A673 (cell line): ENCODE measurements around the gene PDGFA. TPM values are rescaled to one million over a fixed set of nuclear protein-coding genes. Genes with fewer than 3 reads are reported as not detected.

ENCODE experiments used
- BruUV-seq: library from RNA; stranded (reverse); fragments of 400-500 nt; replicated peaks from 2 replicates; lab custom pipeline; 2021; lab: Mats Ljungman, UMichigan
- CTCF ChIA-PET: fragments of 300-600 bp; sonication (Branson Sonifier 250); formaldehyde crosslinking; loops from one replicate; lab custom pipeline; 2022; ENCODE audit warnings: antibody characterized with exemption; lab: Charles Lee
- POLR2A ChIA-PET: fragments of 300-600 bp; sonication (Branson Sonifier 250); formaldehyde crosslinking; loops from one replicate; lab custom pipeline; 2022; ENCODE audit warnings: antibody characterized with exemption; ENCODE audit not compliant: low non-redundant PET; lab: Charles Lee
- DNase-seq: peaks from one replicate; pipeline ENCODE4 v3.0.0-alpha.2; 2015; ENCODE audit warnings: low spot score
- H3K27ac ChIP-seq: fragments of 200-600 bp; sonication (generic); 2 replicates; pipeline ENCODE4 v1.5.1; 2016; ENCODE audit warnings: mixed run types, low read depth, mild to moderate bottlenecking, mixed read lengths, antibody characterized with exemption, low read length; ENCODE audit not compliant: poor library complexity, severe bottlenecking
- H3K27me3 ChIP-seq: fragments of 200-600 bp; sonication (generic); replicated peaks from 2 replicates; pipeline ENCODE4 v1.6.1; 2017; ENCODE audit warnings: mixed run types, low read depth, mild to moderate bottlenecking, mixed read lengths, antibody characterized with exemption, low read length; ENCODE audit not compliant: insufficient read depth, poor library complexity
- H3K36me3 ChIP-seq: fragments of 200-600 bp; sonication (generic); 2 replicates; pipeline ENCODE4 v1.6.1; 2016; ENCODE audit warnings: mixed run types, mild to moderate bottlenecking, mixed read lengths, antibody characterized with exemption, low read length; ENCODE audit not compliant: insufficient read depth, poor library complexity, severe bottlenecking
- H3K4me1 ChIP-seq: fragments of 200-600 bp; sonication (generic); 2 replicates; pipeline ENCODE4 v1.6.1; 2017; ENCODE audit warnings: mixed run types, mild to moderate bottlenecking, mixed read lengths, antibody characterized with exemption, low read length; ENCODE audit not compliant: insufficient read depth, poor library complexity, severe bottlenecking
- H3K4me3 ChIP-seq: fragments of 200-600 bp; sonication (generic); 2 replicates; pipeline ENCODE4 v1.5.1; 2016; ENCODE audit warnings: low read depth, mixed run types, mild to moderate bottlenecking, mixed read lengths, low read length; ENCODE audit not compliant: poor library complexity, severe bottlenecking
- H3K9me3 ChIP-seq: fragments of 200-600 bp; sonication (generic); 2 replicates; pipeline ENCODE4 v1.6.1; 2016; ENCODE audit warnings: mixed run types, low read depth, mild to moderate bottlenecking, mixed read lengths, antibody characterized with exemption, low read length; ENCODE audit not compliant: poor library complexity, severe bottlenecking
- EZH2 ChIP-seq: fragments of 200-600 bp; sonication (generic); IDR thresholded peaks from 2 replicates; pipeline ENCODE4 v1.6.1; 2017; ENCODE audit warnings: borderline replicate concordance, low read depth, mild to moderate bottlenecking, mixed read lengths, antibody characterized with exemption, low read length; ENCODE audit not compliant: poor library complexity, severe bottlenecking
- intact Hi-C: fragments of 100-400 bp; cut with micrococcal nuclease; formaldehyde crosslinking; loops from one replicate; pipeline ENCODE4 v1.10.0; 2022; ENCODE audit not compliant: unreplicated experiment
- total RNA-seq: library from RNA; stranded (reverse); gene quantifications from 2 replicates; pipeline ENCODE4 v1.2.3, GENCODE V29; 2021
- TF ChIP-seq, protein P1 (sequence below): fragments of 300-800, 200-600 bp; sonication (generic); conservative IDR thresholded peaks from 2 replicates; pipeline ENCODE4 v1.5.1; 2017; ENCODE audit warnings: low read depth, mild to moderate bottlenecking, antibody characterized with exemption, low read length, moderate library complexity, mixed read lengths

PDGFA gene
- total RNA-seq, 1 experiment from 2014 or later, result 2.1 TPM

DNA sequence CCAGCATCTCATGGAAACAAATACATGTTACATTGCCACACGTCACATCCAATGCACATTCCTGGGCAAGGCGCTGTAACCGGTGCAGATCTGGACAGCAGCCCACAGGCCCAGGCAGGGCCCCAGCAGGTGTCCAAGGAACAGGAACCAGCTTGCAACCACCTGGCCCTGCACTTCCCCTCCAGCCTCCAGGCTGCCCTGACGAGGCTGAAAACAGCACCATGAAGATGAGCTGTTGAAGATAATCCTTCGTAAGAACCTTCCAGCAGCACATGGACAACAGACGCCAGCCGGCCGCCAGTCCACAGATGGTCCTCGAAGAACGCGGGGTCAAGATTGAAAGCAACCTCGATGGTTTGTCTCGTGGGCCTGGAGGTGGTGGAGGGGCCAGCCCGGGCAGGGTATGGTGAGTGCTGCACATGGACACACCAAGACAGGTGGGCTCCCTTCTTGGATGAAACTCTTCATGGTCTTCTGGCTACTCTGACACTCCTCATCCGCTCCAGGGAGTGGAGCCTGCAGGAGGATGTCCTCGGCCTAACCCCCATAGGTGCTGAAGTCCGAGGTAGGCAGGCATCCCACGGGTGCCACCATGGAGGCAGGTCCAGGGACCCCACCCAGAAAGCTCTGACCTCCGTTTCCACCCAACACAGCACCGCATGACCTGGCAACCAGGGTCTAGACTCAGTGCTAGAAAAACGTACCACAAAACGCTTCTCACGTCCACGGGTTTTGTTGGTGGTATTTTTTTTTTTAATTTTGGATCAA, 22.9 kb downstream of the PDGFA start:
- Histone ChIP-seq H3K4me3 (no peak overlapping the region), H3K27ac (no peak overlapping the region), H3K36me3 (no peaks in the 10 kb centered on the region), H3K27me3 (no peaks in the 10 kb centered on the region), H3K4me1 (no peaks in the 10 kb centered on the region), H3K9me3 (no peaks in the 10 kb centered on the region)
- POLR2A ChIA-PET, result no interaction called here
- TF ChIP-seq EZH2, result no peak
- TF ChIP-seq, protein P1, sequence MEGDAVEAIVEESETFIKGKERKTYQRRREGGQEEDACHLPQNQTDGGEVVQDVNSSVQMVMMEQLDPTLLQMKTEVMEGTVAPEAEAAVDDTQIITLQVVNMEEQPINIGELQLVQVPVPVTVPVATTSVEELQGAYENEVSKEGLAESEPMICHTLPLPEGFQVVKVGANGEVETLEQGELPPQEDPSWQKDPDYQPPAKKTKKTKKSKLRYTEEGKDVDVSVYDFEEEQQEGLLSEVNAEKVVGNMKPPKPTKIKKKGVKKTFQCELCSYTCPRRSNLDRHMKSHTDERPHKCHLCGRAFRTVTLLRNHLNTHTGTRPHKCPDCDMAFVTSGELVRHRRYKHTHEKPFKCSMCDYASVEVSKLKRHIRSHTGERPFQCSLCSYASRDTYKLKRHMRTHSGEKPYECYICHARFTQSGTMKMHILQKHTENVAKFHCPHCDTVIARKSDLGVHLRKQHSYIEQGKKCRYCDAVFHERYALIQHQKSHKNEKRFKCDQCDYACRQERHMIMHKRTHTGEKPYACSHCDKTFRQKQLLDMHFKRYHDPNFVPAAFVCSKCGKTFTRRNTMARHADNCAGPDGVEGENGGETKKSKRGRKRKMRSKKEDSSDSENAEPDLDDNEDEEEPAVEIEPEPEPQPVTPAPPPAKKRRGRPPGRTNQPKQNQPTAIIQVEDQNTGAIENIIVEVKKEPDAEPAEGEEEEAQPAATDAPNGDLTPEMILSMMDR, result no peak
- no TSS peak for BruUV-seq
- intact Hi-C loops, result no loop called here
- CTCF ChIA-PET, result no interaction called here
- no peak for DNase-seq

DNA sequence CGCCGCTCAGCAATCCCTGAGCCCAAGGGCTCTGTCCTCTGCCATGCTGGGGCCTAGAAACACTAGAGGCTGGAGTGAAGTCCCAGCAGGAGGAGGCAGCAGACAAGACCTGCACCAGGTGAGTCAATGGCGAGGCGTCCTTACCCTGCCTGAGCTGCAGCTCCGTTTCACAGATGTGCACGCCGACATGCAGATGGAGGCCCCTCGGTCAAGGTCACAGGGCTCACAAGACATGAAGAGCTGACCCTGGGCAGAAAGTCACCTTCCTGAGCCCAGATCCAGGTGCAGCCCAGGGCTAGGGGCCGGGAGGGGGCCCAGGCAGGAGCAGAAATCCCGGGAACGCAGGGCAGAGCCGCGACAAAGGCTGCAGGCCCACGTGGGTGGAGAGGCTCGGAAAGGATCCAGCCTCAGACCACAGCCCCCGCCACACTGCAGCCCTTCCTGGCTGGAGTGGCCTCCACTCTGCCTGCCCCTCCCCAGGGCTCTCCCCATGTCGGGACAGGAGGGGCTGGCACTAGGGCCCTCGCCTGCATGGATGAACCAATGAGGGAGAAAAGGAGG, 23.8 kb downstream of the PDGFA start:
- intact Hi-C loops, result no loop called here
- ChIA-PET POLR2A (interaction anchor here (0.5 kb wide), 1 partner anchor 10 kb away, joined by 3 read pairs; no protein-coding TSS in a partner anchor), CTCF (no interaction called here)
- H3K4me1 ChIP-seq, result no peaks in the 10 kb centered on the region
- no peak for DNase-seq
- no TSS peak for BruUV-seq
- H3K4me3 ChIP-seq, result no peak overlapping the region
- no peaks in the 10 kb centered on the region for H3K36me3 ChIP-seq
- H3K9me3 ChIP-seq, result no peaks in the 10 kb centered on the region
- H3K27me3 ChIP-seq, result no peaks in the 10 kb centered on the region
- no peak overlapping the region for H3K27ac ChIP-seq
- no peak for TF ChIP-seq EZH2
- TF ChIP-seq, protein P1, result no peak

- H3K27ac ChIP-seq, result no peak overlapping the region
- ChIA-PET CTCF (no interaction called here), POLR2A (no interaction called here)
- intact Hi-C loops, result no loop called here
- H3K4me1 ChIP-seq, result no peaks in the 10 kb centered on the region
- H3K4me3 ChIP-seq, result no peak overlapping the region
- TF ChIP-seq EZH2, result no peak
- TF ChIP-seq, protein P1, result no peak
- no peaks in the 10 kb centered on the region for H3K27me3 ChIP-seq
- no peak for DNase-seq
- H3K36me3 ChIP-seq, result no peaks in the 10 kb centered on the region
- BruUV-seq, result no TSS peak
- no peaks in the 10 kb centered on the region for H3K9me3 ChIP-seq
These were observed 24.3 kb downstream of the PDGFA start for GRCh38 chr7:495326-495725.
